ENCODE data around the gene POSTN.

Gene POSTN

DNA sequence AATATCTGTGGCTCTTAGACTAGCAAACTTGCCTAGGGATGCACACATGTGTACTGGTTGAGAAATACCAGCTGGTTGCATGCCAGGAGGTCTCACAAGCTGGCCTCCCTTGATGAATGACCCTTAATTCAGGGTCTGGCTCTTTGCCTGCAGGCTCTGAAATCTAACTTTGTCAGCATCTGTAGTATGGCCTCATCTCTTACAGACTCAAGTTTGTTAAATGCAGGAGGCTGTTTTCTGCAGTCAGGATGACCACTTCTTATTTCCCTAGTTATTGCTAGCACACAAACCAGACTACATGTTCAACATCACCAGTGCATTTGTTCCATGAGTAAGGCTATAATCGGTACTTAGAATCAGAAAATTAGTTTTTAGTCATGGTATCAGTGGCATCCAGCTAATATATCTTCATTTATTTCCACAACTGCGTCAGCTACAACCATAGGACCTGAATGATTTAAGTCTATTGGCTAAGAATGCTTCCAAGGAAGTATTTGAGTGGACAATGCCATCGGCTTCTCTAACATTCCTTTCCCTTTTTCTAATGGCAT, 23.3 kb upstream of the POSTN start:
- Histone ChIP-seq H3K36me3 (ENCODE audit: low read depth) (no peaks in the 10 kb centered on the region), H3K27ac (ENCODE audit: poor library complexity, severe bottlenecking) (no peak overlapping the region), H3K27me3 (ENCODE audit: insufficient read depth, poor library complexity, severe bottlenecking) (no peaks in the 10 kb centered on the region), H3K4me3 (ENCODE audit: severe bottlenecking) (no peak overlapping the region), H3K4me1 (ENCODE audit: insufficient read depth, poor library complexity, severe bottlenecking) (peaks cover 6% of the 10 kb centered on the region), H3K9me3 (ENCODE audit: severe bottlenecking) (peaks cover 2% of the 10 kb centered on the region)
- DNase-seq (ENCODE audit: low spot score) (no peak), ATAC-seq (ENCODE audit: low read depth) (no peak)
- no peak for TF ChIP-seq CTCF (IDR thresholded peaks at IDR 0.05; ENCODE audit: poor library complexity, severe bottlenecking)

DNA sequence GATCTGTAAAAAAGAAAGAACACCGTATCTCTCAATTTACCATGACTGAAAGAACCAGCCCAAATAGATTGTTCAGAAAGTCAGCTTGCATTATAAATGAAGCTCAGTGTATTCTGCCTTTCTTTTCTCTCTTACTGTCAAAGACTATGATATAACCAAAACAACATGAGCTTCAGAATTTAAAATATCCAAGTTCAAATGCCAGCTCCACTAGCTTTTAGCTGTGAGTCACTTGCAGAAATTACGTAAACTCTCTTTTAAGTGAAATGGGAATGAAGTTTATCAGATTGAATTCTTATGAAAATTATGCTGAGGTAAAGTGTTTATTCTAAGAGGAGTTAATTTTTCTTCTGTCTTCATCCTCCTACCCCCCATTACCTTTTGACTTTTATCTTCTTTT, 20.0 kb upstream of the POSTN start:
- no peak overlapping the region for H3K4me3 ChIP-seq (ENCODE audit: severe bottlenecking)
- no peak for ATAC-seq (ENCODE audit: low read depth)
- no peak for TF ChIP-seq CTCF (IDR thresholded peaks at IDR 0.05; ENCODE audit: poor library complexity, severe bottlenecking)
- H3K27ac ChIP-seq (ENCODE audit: poor library complexity, severe bottlenecking): peak overlapping the region; percentile 76
- no peaks in the 10 kb centered on the region for H3K36me3 ChIP-seq (ENCODE audit: low read depth)
- H3K4me1 ChIP-seq (ENCODE audit: insufficient read depth, poor library complexity, severe bottlenecking): peaks cover 9% of the 10 kb centered on the region
- H3K27me3 ChIP-seq (ENCODE audit: insufficient read depth, poor library complexity, severe bottlenecking): no peaks in the 10 kb centered on the region
- no peak for DNase-seq (ENCODE audit: low spot score)
- no peaks in the 10 kb centered on the region for H3K9me3 ChIP-seq (ENCODE audit: severe bottlenecking)

DNA sequence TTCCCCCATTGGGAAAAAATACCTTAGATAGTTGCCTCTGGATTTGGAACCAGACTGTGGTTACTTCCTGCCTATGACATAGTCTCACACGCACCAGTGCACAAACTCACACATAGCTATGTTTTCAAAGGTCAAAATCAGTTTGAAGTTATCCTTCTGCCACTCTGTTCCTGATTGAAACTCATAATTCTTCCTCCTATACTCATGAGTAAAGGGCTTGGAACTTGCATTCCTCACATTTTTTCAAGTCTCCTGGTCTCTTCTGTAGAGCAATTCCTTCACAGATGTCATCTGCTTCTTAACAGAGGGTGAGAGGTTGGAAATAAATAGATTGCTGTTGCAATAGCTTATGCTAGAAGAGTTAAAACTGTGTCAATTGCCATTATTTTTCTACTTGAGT, 18.6 kb upstream of the POSTN start:
- peak; percentile 85 for ATAC-seq (ENCODE audit: low read depth)
- peaks cover 9% of the 10 kb centered on the region for H3K4me1 ChIP-seq (ENCODE audit: insufficient read depth, poor library complexity, severe bottlenecking)

DNA sequence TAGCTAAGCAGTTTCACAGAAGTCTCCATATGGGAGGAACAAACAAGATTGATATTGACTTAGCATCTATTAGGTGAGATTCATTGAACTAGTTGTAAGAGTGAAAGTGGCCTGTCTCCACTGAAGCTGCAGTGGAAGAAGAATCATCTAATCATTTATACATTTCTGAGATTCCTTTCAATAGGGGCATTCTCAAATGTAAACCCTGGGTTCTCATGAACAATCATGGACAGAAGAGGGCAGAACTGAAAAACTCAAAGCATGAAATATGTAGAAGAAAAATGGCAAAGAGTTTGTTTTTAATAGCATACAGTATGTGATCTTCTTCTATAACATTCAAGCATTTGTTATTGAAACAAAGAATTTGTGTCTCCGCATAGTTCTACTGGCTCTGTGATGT, 17.6 kb upstream of the POSTN start:
- H3K27me3 ChIP-seq (ENCODE audit: insufficient read depth, poor library complexity, severe bottlenecking): no peaks in the 10 kb centered on the region
- no peak overlapping the region for H3K4me3 ChIP-seq (ENCODE audit: severe bottlenecking)
- DNase-seq (ENCODE audit: low spot score) (no peak), ATAC-seq (ENCODE audit: low read depth) (no peak)
- H3K27ac ChIP-seq (ENCODE audit: poor library complexity, severe bottlenecking): peak overlapping the region; percentile 76
- no peak for TF ChIP-seq CTCF (IDR thresholded peaks at IDR 0.05; ENCODE audit: poor library complexity, severe bottlenecking)
- H3K4me1 ChIP-seq (ENCODE audit: insufficient read depth, poor library complexity, severe bottlenecking): peaks cover 9% of the 10 kb centered on the region
- no peaks in the 10 kb centered on the region for H3K36me3 ChIP-seq (ENCODE audit: low read depth)
- H3K9me3 ChIP-seq (ENCODE audit: severe bottlenecking): no peaks in the 10 kb centered on the region

More for the DNA sequence above, 18.6 kb upstream of the POSTN start:
- Histone ChIP-seq H3K9me3 (ENCODE audit: severe bottlenecking) (no peaks in the 10 kb centered on the region), H3K36me3 (ENCODE audit: low read depth) (no peaks in the 10 kb centered on the region), H3K27ac (ENCODE audit: poor library complexity, severe bottlenecking) (peak overlapping the region; percentile 76), H3K4me3 (ENCODE audit: severe bottlenecking) (no peak overlapping the region), H3K27me3 (ENCODE audit: insufficient read depth, poor library complexity, severe bottlenecking) (no peaks in the 10 kb centered on the region)
- TF ChIP-seq CTCF (IDR thresholded peaks at IDR 0.05; ENCODE audit: poor library complexity, severe bottlenecking): no peak
- no peak for DNase-seq (ENCODE audit: low spot score)

- DNase-seq (ENCODE audit: low spot score) (no peak), ATAC-seq (ENCODE audit: low read depth) (peak; percentile 68; the same call in 1 of the 3 replicates)
- Histone ChIP-seq H3K9me3 (ENCODE audit: severe bottlenecking) (no peaks in the 10 kb centered on the region), H3K36me3 (ENCODE audit: low read depth) (no peaks in the 10 kb centered on the region), H3K27ac (ENCODE audit: poor library complexity, severe bottlenecking) (no peak overlapping the region), H3K4me1 (ENCODE audit: insufficient read depth, poor library complexity, severe bottlenecking) (peaks cover 9% of the 10 kb centered on the region), H3K27me3 (ENCODE audit: insufficient read depth, poor library complexity, severe bottlenecking) (no peaks in the 10 kb centered on the region), H3K4me3 (ENCODE audit: severe bottlenecking) (no peak overlapping the region)
- TF ChIP-seq CTCF (IDR thresholded peaks at IDR 0.05; ENCODE audit: poor library complexity, severe bottlenecking): no peak
Observed at GRCh38 chr13:37615276-37615675, 16.7 kb upstream of the POSTN start.
